ENCODE measurements around the gene MRPS35.

GRCh38 chr12:27772328-27773049 is 61.9 kb downstream of the MRPS35 start:
- TF ChIP-seq GATA2 (IDR thresholded peaks at IDR 0.05; ENCODE audit: low read depth, low read length) (no peak), GATA3 (IDR thresholded peaks at IDR 0.05; ENCODE audit: low read depth, low read length) (no peak)
